Fibroblast of the aortic adventitia (primary cell): ENCODE data around the gene OSBPL3. TPM values are rescaled to one million over a fixed set of nuclear protein-coding genes. Genes with fewer than 3 reads are reported as not detected.

Experiments used
- DNase-seq: peaks from one replicate; pipeline ENCODE4 v3.0.0-alpha.2; 2010; ENCODE audit warnings: low read depth
- H3K4me3 ChIP-seq: 2 replicates; pipeline ENCODE4 v1.5.1; 2011; ENCODE audit warnings: low read depth, mild to moderate bottlenecking, control low read depth, low read length, moderate library complexity
- total RNA-seq: library from RNA; depleted of rRNA; stranded (reverse); fragments of >200 nt; gene quantifications from 2 replicates; pipeline ENCODE4 v1.2.3, GENCODE V29; 2012; ENCODE audit warnings: low replicate concordance
- TF ChIP-seq, protein P1 (sequence below): IDR thresholded peaks from 2 replicates; pipeline ENCODE4 v1.5.1; 2011; ENCODE audit warnings: mild to moderate bottlenecking, low read length, control low read depth, inconsistent platforms; ENCODE audit not compliant: insufficient read depth

The OSBPL3 gene
- total RNA-seq, 1 donor, result 46.0 TPM

DNA sequence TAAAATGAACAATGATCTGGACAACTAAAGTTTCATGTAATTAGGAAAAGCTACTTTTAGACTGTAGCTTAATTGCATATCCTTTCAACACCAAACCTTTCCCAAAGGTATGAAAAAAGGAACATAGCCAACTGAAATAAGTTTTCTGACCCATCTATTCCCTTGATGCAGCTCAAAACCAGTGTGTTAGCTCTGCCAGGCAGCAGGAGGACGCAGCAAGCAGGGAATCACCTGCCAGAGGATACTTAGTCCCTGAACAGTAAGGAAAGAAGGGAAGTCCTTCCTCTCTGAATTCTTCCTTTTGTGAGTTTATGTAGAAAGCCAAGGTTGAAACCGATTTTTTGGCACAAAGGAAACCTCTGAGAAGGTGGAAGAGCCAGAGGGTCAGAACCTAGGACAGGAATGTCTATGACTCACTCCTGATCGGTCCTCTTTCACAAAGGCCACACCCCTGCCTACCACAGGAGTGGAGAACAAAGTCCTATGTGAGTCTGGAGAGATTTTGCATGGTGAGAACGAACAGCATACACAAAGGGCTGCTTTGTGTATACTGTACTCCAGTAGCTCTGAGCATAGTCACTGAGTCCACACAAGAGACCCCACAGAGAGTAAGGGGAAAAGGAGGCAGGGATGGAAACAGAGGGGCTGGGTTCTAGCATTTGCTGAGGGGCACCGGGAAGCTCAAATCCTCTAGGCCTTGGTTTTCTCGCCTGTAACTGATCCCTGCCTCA, 153.9 kb downstream of the OSBPL3 start:
- DNase-seq, result peak; percentile 60
- TF ChIP-seq, protein P1, sequence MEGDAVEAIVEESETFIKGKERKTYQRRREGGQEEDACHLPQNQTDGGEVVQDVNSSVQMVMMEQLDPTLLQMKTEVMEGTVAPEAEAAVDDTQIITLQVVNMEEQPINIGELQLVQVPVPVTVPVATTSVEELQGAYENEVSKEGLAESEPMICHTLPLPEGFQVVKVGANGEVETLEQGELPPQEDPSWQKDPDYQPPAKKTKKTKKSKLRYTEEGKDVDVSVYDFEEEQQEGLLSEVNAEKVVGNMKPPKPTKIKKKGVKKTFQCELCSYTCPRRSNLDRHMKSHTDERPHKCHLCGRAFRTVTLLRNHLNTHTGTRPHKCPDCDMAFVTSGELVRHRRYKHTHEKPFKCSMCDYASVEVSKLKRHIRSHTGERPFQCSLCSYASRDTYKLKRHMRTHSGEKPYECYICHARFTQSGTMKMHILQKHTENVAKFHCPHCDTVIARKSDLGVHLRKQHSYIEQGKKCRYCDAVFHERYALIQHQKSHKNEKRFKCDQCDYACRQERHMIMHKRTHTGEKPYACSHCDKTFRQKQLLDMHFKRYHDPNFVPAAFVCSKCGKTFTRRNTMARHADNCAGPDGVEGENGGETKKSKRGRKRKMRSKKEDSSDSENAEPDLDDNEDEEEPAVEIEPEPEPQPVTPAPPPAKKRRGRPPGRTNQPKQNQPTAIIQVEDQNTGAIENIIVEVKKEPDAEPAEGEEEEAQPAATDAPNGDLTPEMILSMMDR, result no peak
- no peak overlapping the region for H3K4me3 ChIP-seq

DNA sequence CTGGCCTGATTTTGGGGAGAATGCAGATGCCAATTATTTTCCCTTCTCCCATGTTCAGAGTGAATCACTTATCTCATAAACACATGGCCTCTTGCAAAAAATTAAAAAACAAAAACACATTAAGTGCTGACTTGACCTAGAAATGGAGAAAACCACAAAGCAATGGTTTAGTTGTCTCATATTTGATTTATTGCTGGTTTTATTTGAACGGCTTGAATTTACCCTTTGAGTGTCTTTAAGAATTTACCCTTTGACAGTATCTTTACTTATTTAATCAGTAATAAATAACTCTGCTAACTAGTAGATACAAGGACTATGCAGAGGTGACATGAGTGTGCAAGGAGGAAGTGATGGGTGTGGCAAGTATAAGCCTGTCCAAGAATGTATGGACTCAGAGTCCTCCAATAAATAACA, 154.6 kb downstream of the OSBPL3 start:
- no peak for DNase-seq
- H3K4me3 ChIP-seq, result no peak overlapping the region
- TF ChIP-seq, protein P1, result no peak

DNA sequence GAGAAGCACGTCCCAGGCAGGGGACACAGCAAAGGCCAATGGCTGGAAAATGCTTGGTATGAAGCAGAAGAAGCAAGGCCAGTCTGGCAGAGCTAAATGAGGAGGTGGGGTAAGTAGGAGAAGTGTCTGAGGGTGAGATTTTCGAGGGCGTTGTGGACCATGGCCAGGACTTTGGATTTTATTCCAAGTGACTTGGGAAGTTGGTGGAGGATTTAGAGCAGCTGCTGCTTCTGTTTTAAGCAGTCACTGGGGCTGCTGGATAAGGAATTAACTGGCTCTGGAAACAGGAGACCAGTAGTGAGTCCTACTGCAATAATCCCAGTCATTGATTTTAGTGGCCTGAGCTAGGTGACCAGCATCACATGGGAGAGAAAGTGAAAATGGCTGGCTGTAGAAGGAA, 155.1 kb downstream of the OSBPL3 start:
- no peak for DNase-seq
- TF ChIP-seq, protein P1, result no peak
- H3K4me3 ChIP-seq, result no peak overlapping the region

DNA sequence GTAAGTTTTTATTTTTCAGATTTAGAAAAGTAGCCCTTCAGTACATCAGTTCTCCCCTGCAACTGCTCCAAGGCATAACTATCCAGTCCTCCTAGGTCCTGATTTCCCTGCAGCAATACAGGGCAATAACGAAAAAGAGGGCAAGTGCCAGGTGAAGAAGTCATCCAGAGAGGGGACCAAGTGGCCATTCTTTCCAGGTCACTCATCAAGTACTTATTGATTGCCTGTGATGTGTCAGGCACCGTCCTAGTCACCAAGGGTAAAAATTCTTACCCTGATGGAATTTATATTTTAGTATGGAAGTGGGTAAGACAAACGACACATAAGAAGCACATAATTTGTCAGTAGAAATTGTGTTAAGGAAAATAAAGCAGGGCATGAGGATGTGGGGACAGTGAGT, 155.6 kb downstream of the OSBPL3 start:
- TF ChIP-seq, protein P1, result no peak
- H3K4me3 ChIP-seq, result no peak overlapping the region
- no peak for DNase-seq

DNA sequence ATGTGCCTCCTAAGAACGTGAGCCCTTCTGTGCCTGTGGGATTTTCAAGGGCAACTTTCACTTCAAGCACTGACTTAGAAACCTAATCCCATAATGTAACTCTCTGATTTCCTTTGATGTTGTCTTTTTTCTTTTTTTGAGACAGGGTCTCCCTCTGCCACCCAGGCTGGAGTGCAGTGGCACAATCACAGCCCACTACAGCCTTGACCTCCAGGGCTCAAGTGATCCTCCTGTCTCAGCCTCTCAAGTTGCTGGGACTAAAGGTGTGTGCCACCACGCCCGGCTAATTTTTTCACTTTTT, 158.3 kb downstream of the OSBPL3 start:
- TF ChIP-seq, protein P1, result no peak
- DNase-seq, result no peak
- H3K4me3 ChIP-seq, result no peak overlapping the region

DNA sequence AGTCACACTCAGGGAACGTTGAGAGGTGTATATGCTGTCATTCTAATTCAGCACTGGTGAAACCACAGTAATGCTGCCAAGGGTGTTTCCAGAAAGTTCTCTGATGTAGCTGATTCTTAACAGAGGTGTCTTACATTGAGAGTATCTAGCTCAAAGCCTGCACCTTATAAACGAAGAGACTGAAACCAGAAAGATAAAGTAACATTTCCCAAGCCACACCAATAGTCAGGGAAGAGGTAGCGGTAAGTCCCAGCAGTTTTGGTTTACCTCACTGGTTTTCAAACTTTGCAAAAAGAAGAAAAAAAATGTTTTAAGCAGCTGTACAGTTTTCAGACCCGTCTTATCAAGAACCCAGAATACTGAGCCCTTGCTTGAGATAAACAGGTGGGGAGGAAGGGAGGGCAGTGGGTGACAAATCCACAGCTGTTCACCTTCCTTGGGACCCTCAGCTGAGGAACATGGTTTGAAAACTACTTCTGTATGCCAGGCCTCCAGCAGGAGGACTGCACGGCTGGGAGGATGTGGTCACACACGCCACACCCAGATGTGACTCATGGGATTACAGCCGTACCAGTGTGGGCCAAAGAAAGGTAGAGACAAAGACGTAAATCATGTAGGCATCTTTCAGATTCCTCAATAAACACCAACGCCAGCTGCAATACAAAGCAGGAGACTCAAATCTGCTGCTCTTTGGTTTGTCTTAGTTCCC, 158.8 kb downstream of the OSBPL3 start:
- H3K4me3 ChIP-seq, result no peak overlapping the region
- peak; percentile 90 for DNase-seq
- TF ChIP-seq, protein P1, result peak; percentile 44
